Dermis microvascular lymphatic vessel endothelial cell (primary cell): Measurements from ENCODE around the gene TEX36. TPM values are rescaled to one million over a fixed set of nuclear protein-coding genes. Genes with fewer than 3 reads are reported as not detected.
"Not testable (repeated sequence)": the region's sequence is repeated elsewhere in the genome, so short reads cannot be mapped to it uniquely, and the experiment has no call there.

ENCODE experiments used
- DNase-seq, 2 donors: peaks; one replicate each; pipeline versions ENCODE4 v3.0.0 to v3.0.0-alpha.2; 2010; ENCODE audit warnings: low read depth in 2 of 2
- total RNA-seq: library from RNA; depleted of rRNA; stranded (reverse); fragments of >200 nt; gene quantifications from 2 replicates; pipeline ENCODE4 v1.2.1, GENCODE V29; 2014

Gene TEX36
- total RNA-seq, 1 donor from 2014 or later, result not detected

DNA sequence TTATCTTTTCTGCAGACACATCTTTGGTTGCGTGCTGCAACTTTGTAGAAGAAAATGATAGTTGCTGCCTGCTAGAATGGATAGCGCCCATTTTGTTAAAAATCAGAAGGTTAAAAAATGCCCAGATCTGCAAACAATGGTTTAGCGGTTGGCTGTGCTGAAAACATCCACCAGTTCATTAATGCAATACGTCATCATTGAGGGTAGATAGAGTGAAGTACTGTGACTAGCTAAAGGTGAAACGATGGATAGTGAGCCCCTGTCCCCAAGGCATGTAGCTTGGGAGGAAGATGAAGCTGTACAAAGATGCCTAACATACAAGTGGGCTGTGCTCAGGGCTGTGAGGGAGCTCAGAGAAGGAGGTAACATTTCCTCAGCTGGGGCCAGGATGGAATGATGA, 48.4 kb downstream of the TEX36 start:
- DNase-seq, result no peak

DNA sequence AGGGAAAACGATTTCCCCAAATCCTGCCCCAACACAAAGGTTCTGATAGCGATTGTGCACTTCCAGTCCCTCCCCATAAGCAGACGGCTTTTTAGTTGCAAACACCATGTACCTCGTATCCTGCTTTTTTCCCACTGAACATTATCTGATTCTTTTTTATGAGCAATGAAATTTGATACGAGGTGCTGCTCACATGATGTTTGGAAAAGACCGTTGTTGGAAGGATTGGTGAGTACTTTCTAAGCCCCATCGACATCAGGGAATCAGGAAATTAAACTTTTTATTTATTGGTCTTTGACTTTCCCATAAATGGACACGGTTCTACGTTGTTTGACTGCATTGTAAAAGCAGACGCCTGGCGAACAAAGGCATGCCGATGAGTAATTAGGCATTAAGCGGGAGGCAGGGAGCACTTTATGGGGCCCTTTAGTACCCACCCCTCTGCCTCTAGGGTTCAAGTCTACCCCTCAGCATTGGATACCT, 49.4 kb downstream of the TEX36 start:
- peak; percentile 58 to 83 for DNase-seq

DNA sequence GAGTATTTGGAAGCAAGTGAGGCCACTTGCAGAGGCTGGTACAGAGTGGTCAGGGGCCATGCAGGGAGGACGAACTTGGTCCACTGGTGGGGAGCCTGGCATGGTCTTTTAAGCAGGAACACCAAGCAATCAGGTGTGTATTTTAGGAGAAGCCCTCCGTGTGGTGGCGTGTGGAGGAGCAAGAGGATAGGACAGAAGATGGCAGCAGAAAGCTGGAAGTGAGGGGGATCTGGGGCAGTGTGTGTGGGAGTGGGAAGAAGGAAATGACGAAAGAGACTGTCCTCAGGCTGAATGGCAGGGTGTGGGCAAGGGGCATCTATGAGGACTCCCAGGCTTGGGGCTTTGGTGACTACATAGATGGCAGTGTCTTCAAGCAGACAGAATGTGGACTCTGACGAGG, 51.2 kb downstream of the TEX36 start:
- no peak for DNase-seq

DNA sequence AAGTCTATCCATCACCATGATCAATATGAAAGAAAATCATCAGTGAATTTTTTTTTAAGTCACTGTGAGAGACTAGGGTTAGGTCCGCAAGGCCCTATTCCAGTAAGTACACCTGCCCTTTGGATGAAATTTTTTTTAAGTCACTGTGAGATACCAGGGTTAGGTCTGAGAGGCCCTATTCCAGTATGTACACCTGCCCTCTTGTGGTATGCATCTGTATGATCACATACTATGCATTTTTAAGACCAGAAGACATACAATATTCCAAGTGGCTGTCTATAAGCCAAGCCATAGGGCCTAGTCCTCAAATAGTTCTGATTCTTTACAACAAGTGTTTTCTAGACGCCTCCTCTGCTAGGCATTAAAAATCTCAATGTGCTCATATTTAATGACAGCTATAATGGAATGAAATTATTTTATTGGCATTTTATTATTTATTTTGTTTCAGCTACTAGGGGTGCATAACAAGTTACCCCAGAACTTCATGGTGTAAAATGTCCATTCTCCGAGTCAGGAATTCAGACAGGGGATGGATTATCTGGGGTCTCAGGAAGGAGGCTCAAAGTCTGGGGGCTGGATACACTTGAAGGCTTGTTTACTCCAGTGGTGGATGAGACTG, 53.1 kb downstream of the TEX36 start:
- peak; percentile 77 to 84 for DNase-seq

DNA sequence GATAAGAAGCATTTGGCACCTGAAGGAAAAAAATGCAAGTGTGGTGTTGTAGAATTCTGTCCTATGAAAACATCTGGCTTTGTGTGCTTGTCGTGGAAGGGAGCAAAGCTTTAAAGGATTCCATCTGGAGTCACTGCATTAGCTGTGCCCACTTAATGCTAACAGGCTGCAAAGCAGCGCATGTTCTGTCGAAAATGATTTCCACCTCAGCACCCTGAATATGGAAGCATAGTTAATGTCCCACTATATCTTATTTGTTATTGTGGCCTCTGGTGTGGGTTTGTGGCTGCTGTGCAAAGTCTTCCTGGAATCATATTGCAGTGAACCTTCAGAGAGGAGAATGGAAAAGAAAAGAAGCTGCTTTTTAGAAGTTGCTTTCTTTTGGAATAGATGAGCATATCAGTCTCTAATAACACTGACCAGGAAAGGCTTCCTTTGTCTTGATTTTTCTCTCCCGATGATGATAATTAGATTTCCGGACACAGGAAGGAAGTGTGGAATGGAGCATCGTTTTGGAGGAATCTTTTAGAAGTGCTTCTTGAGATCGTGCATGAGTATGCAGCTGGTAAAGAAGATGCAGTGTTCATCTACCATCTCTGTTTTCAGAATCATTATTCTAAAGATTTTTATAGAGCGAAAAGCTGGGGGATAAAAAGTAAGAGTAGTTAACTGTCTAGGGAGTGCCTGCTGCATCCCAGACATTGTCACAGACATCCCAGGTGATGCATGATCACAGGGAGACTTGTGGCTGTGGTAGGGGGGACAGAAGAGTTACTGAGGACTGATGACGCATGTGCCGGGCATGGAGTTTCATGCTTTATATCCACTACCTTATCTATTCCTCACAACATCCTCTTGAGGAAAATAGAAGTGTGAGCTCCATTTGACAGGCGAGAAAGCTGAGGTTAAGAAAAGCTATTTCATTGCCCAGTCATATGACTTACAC, 54.6 kb downstream of the TEX36 start:
- DNase-seq, result no peak

DNA sequence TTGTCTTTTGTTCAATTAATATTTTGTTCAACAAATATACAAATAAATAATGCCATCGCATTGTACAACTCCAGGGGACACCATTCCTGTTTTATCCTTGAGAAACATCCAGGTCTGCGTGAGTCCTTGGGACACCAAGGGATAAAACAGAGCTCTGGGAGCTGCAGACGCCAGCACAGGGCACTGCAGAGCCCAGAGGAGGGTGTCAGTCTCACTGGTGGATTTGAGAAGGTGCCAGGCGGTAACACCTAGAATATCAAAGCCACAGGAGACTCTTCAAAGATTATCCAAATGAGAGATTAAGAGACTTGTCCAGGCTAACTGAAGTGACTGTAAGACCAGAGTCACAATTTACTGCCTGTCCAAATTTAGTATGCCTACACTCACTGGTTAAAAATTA, 55.3 kb downstream of the TEX36 start:
- DNase-seq, result no peak

DNA sequence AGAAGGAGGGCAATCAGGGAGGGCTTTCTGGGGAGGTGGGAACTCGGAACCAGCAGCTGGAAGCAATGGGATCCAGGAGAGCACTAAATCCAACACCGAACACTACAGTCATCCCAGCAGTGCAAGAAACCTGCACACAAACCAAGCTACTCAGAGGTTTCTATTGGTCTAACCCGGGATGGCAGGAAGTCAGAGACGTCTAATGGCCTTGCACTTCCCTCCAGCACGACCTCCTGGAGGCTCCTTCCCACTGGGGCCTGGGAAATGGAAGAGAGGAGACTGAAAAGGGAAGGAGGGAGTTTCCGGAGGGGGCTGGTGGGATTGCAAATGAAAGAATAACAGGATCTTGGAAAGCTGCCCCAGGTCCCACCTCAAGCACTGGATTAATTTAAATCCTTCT, 56.3 kb downstream of the TEX36 start:
- DNase-seq, result peak in 1 of 2 donors; percentile 49

DNA sequence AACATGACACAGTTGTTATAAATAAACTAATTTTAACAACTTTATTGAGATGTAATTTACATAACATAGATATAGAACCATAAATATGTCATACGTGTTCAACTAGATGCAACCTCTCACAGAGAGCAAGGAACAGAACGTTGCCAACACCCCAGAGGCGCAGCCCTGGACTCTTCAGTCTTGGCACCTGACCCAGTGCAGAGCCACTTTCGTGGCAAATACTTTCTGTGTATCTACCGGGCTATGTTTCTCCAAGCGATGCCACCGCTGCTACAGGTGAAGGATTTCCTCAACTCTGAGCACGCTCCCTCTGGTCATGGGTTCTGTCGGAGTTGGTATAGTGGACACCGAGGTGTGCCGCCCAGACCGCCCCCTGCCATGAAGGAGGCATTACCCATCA, 57.4 kb downstream of the TEX36 start:
- DNase-seq, result no peak

DNA sequence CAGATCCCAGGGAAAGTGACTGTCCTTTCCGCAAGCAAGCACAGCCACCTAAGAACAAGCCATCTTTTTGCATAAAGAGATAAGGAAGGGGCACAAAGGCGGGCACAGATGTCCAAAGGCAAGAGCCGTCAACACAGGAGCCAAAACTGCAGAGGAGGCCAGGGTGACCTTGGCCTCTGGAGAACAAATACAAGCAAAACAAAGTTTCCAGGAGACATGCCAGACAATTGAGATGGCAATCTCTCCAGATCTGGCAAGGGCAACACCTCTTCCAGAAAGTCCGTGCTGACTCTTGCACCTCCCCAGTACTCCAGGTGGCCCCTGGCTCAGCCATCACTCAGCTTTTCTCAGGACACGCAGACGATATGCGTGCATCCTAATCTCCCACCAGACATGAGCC, 58.2 kb downstream of the TEX36 start:
- no peak for DNase-seq

DNA sequence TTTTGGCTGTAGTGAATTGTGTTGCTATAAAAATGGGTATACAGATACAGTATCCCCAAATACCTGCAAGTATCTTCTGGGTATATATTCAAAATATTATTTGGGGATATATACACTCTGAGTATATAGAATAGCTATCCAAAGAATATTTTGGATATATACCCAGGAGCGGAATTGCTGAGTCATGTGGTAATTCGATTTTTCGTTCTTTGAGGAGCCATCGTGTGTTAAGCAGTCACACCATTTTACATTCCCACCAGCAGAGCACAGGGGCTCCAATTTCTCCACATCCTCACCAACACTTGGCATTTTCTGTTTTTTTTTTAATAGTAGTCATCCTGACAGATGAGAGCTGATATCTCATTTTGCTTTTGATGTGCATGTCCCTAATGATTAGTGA, 61.9 kb downstream of the TEX36 start:
- no peak for DNase-seq

DNA sequence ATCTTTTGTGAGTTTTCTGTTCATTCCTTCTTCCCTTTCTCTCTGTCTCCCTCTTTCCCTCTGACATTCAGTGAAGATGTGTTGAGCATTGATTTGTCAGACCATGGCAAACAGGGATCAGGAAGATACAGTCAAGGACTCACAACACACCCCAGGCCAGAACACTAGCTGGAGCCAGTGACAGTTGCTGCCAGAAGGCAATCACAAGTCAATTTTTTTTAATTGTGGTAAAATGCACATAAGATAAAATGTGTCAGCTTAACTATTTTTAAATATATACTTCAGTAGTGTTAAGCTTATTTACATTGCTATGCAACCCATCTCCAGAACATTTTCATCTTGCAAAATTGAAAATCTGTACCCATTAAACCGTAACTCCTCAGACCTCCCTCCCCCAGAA, 62.6 kb downstream of the TEX36 start:
- no peak for DNase-seq

DNA sequence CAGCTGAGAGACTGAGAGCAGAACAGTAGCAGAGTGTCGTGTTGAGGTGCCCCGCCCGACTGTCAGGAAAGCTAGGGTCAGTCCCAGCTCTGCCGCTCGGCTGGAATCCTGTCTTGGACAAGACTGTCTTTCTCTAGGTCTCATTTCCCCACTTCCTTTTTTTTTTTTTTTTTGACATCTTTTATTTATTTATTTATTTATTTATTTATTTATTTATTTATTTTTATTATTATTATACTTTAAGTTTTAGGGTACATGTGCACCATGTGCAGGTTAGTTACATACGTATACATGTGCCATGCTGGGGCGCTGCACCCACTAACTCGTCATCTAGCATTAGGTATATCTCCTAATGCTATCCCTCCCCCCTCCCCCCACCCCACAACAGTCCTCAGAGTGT, 69.9 kb downstream of the TEX36 start:
- DNase-seq, result not testable (repeated sequence)

DNA sequence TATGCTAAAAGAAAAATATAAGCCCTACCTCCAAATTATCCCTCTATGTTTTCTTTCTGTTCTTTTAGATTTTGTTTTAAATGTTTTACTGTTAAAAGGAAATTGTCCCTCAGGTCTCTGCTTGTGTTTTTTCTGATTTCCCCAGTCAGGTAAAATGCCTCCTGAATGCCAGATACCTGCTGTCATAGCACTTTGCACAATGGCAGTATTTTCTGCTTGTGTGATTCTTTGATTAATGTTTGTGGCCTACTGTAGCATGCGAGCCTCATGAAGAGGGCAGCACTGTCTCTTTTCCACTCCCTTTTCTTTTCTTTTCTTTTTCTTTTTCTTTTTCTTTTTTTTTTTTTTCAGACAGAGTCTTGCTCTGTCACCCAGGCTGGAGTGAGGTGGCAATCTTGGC, 71.2 kb downstream of the TEX36 start:
- no peak for DNase-seq

DNA sequence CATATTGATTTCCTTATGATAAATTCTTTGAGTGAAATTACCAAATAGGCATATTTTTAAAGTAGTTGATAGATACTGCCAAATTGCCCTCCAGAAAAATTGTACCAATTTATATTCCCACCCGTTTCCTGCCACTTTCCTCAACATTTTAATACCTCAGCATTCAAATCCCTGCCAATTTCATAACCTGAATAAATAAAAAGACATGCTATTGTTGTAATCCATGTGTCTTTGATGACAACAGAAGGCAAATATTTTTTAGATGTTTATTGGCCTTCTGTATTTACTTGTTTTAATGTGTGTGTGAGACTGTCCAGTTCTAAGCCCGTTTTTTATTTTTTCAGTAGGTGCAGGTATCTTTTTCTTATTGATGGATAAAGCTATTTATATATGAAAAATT, 71.7 kb downstream of the TEX36 start:
- peak; percentile 50 to 64 for DNase-seq

DNA sequence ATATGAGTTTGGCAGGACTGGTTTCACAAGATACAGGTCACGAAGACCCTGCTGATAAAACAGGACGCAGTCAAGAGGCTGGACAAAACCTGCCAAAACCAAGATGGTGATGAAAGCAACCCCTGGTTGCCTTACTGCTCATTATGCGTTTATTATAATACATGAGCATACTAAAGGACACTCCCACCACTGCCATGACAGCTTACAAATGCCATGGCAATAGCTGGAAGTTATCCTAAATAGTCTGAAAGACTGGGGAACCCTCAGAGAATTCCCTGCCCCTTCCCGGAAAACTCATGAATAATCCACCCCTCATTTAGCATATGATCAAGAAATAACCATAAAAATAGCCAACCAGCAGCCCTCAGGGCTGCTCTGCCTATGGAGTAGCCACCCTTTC, 73.1 kb downstream of the TEX36 start:
- no peak for DNase-seq

DNA sequence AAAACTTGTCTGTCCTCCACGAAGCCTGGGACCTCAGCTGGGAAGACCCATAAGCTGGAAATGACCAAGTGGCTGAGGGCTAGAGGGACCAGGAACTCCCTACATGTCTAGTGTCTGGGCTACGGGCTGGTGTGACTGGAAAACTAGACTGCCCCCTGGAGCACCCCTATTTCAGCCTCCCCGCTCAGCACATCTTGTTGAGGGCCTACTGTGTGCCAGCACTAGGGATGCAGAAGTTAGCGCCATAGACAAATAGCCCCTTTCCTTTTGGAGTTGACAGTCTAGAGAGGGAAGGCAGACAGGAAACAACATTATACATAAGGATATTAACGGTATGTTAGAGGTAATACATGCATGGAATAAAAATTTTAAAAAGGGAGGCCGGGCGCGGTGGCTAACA, 74.5 kb downstream of the TEX36 start:
- DNase-seq, result no peak

DNA sequence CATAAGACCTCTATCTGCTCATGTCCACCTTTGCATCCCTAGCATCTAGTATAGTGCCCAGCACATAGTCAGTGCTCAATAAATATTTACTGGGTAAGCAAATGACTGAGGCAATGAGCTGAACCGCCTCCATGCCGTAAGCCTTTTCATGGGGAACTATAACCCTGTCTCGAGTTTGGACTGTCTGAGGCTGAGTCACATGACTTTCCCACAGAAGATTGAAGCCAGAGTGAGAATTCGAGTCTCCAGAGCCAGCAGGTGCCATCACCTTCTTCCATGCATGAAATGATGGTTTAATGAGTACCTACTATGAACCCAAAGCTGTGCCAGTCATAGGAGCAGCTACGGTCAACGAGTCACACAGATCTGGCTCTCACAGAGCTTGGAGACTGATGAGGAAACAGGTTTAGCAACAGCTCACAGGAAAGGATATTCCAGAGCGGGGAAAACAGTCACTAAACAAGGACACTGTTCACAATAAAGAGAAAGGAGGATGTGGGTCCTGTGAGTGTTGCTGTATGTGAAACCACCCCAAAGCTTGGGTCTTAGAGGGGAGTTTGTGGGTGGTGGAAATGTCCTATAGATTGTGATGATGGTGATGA, 75.2 kb downstream of the TEX36 start:
- peak; percentile 70 to 76 for DNase-seq

DNA sequence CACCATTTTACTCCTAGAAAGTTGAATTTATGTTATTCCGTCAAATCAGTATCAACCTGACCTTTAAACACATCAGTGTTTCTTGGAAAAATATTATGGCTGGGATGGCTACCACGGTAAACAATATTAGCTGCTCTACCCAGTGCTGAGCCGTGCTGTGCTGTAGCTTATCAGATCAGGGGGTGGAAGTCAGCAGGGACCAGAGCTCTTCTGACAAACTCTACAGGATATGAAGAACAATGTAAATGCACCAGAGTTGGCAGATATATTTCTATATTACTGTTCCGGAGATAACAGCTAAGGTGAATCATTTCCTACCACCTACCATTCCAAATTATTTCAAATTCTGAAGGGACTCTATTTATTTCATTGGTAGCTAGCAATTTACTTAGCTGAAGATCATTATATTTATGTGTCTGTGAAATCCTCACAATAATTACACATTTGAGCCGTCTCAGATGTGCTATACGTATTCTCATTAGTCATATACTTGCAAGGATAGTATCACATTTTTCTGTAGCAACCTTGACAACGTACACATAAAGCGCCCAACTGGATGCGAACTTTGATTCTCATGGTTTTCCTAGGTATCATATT, 76.5 kb downstream of the TEX36 start:
- peak; percentile 97 to 99 for DNase-seq
